Stimulated activated CD4-positive, alpha-beta T cell treated with anti-CD3 and anti-CD28 coated beads, TNF-alpha, amount 100 ng/mL, for 24 hours (primary cell): Measurements from ENCODE around the gene SPANXC.
"Not testable (repeated sequence)": the region's sequence is repeated elsewhere in the genome, so short reads cannot be mapped to it uniquely, and the experiment has no call there.

Experiments used
- DNase-seq, 3 experiments: peaks; one replicate each; pipeline ENCODE4 v3.0.0-alpha.2; 2020; ENCODE audit warnings: low read depth in 3 of 3

The SPANXC gene, protein sequence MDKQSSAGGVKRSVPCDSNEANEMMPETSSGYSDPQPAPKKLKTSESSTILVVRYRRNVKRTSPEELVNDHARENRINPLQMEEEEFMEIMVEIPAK

DNA sequence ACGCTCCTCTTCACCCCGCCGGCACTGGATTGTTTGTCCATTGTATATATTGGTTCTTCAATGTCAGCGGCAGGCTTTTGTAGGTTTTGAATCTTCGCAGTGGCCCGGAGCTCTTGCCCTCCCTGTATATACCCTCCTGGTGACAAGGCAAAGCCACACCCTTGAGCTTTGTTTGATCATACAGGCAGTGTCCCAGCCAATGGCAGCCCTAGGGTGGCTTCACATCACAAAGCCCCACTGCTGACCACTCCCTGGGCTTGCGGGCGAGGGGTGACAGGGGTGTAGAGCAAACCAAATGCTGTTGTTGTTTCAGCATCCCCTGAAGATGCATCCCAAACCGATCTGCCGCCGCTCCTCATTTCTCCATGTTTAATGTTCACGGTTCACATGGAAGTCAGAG is at the start of gene SPANXC:
Gene SPANXC (minus strand): TSS at position 101 of the 400 bp plus-strand sequence. CDS start 60 bp downstream, at position 41.
- DNase-seq = not testable (repeated sequence)

DNA sequence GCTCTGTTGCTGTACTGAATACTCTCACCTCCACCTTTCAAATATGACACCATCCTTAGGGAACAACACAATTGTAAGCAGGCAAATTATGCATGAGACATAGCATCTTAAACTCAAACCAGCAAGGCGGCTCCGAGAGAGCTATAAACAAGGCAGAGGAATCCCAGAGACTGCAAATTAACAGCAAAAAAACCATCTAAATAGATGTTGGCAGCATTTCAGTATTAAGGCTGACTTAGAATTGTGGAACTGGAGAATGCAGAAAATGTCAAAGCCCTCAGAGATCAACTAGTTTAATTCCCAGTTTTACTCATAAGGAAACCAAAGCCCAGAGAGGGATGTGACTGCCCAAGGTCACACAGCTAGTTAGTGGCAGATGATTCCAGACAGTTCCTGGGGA is 37.2 kb upstream of the SPANXC start:
- DNase-seq = no peak

DNA sequence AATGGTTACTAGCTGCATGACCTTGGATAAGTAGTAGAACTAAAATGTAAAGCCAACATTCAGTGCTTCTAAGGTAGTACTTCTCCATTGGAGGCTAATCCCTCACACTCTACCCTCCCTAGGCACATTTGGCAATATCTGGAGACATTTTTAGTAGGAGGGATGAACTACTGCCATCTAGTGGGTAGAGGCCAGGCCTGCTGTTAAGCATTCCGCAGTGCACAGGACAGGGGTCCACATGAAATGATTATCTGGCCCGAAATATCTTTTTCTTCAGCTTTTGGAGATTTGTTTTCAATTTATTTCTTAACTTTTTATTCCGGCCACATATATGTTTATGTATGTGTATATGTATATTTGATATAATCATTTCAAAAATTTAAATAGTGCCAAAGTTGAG is 36.0 kb upstream of the SPANXC start:
- DNase-seq = no peak

DNA sequence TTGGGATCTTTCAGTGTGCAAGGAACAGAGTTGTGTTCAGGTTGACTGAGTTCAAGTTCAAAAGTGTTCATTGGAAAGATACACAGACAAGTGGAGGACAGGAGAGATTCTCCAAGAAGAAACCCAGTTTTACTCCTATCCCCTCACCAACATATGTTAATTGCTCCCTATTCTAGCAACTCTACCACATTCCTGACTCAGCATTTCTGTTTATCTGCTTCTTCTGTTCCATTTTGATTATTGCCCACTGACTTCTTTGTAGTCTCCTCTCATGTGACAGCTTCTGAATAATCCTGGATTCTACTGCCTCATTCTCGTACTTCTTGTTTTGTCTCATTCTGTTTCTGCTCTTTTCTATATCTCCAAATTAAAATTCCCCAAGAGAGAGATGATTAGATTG is 15.8 kb upstream of the SPANXC start:
- no peak for DNase-seq

DNA sequence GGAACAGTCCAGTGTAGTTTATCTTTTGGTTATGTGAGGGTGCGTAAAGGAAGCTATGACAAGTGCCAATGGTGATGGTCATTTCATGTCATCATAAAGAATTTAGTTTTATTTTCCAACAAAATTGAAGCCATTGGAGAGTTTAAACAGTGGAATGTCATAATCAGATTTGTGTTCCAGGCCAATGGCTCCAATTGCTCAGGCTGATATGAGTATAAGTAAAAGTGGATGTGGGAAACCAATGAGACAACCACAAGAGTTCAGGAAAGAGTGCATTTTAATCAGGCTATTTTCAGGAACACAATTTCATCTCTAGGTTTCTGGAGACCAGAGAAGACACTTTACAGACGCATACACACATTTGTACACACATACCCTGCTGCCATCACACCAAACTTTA is 20.7 kb downstream of the SPANXC start:
- DNase-seq = no peak

DNA sequence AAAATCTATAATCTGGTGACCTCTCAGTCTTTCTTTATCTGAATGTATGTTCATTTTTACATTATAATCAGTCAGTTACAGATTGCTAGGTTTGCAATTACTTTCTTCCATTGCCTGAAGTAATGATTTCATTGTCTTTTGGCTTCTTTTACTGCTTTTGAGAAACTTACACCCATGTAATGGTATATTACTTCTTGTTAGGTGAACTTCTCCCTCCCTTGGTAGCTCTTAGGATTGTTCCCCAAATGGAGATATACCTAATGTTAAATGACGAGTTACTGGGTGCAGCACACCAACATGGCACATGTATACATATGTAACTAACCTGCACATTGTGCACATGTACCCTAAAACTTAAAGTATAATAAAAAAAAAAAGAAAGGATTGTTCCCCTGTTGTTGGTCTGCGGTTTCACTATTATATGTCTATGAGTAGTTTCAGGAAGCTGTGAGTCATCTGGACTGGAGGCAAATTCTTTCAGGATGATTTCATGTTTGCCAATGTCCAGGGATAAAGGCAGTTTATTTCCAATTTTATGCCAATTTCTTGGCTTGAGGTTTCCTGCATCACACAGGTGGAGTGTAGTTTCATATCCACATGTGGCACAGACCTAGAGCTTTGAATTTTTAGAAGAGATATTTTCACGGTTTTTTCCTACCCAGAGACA is 21.8 kb downstream of the SPANXC start:
- DNase-seq = no peak

DNA sequence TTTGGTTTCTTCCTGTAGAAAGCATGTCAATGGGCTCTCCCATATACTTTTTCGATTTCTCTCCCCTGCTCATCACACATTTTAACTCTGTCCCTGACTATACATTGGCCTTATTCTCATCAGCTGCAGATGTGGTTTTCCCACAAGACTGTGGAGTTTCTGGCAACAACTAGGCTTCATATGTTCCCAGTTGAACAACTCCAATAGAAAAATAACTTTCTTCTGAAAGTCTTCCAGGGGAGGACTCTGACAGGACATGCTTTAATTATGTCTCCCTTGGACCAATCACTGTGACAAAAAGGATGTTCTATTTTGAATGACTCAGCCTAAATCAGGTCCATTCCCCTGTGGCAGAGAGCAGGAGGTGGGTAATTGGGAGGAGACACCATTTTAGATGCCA is 28.1 kb downstream of the SPANXC start:
- no peak for DNase-seq

DNA sequence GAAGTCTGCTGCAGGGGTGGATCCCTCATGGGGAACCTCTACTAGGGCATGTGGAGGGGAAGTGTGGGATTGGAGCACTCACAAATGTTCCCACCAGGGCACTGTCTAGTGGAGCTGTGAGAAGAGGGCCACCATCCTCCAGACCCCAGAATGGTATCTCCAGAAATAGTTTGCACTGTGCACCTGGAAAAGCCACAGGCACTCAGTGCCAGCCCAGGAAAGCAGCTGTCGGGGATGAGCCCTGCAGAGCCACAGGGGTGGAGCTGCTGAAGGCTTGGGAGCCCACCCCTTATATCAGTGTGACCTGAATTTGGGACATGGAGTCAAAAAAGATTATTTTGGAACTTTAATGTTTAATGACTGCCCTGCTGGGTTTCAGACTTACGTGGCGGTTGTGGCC is 40.4 kb downstream of the SPANXC start:
- DNase-seq = no peak
